ENCODE results near the gene BCDIN3D.
A peak's percentile ranks its signal among the peaks of the same experiment; 100 is the strongest.

The BCDIN3D gene

DNA sequence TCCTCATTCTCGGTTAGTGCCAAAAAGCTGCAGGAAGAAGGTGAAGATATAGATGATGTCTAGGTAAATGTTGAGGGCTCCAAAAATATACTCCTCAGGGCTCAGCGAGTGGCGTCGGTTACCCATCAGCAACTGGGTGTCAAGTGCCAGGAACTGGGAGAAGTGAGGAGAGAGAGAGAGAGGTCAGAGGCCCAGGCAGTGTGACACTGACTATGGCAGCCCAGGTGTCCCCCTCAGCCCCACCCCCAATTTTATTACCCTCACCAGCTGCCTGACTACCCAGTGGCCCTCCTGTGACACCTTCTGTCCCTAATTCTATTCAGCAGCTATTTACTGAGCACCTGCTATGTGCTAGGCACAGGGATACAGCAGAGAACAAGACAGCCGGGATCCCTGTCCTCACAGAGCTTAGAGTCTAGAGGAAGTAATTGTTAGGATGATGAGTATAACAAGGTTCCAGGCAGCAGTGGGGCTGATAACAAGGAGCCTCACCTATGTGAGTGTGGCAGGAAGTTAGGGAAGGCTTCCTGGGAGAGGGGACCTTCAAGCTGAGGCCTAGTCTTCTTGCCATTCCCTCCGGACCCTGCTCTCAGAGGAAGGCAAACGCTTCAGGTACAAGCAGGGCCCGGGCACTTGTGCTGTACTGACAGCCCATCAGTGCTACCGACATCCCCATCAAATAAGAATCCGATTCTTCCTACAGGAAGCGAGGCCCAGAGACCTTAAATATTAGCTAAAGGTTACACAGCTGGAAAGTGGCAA is 27.8 kb upstream of the BCDIN3D start:
- TF ChIP-seq, protein P1, sequence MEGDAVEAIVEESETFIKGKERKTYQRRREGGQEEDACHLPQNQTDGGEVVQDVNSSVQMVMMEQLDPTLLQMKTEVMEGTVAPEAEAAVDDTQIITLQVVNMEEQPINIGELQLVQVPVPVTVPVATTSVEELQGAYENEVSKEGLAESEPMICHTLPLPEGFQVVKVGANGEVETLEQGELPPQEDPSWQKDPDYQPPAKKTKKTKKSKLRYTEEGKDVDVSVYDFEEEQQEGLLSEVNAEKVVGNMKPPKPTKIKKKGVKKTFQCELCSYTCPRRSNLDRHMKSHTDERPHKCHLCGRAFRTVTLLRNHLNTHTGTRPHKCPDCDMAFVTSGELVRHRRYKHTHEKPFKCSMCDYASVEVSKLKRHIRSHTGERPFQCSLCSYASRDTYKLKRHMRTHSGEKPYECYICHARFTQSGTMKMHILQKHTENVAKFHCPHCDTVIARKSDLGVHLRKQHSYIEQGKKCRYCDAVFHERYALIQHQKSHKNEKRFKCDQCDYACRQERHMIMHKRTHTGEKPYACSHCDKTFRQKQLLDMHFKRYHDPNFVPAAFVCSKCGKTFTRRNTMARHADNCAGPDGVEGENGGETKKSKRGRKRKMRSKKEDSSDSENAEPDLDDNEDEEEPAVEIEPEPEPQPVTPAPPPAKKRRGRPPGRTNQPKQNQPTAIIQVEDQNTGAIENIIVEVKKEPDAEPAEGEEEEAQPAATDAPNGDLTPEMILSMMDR (conservative IDR thresholded peaks at IDR 0.05) = no peak
- H3K27ac ChIP-seq = peak overlapping the region; percentile 92

DNA sequence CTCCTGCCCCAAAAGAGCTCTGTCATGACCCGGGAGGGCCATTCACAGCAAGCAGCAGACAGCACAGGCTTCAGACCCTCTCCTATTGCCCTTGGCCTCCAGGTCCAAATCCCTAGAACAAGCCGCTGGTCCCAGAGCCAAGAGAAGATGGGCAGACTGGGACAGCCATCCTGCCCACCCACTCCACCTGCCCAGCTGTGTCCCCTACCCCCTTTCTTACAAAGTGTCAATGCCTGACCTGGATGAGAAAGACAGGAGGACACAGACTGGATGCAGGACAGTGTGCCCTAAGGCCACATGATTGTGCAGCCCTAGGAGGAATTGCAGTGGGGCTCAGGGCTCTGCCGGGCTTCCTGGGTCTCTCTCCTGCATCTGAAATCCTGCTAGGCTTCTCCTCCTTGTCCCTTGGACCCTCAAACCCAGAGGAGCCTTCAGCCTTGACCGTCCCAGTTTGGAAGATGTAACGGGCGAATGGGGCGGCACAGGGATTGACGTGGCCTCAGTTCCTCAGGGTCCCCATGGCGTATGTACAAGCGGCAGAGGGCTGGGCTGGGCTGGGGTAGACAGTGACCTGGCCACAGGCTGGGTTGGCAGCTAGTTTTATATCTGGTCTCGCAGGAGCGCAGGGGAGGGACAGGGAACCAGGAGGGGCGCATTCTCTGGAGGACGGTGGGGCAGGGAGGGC is 27.1 kb upstream of the BCDIN3D start:
- peak overlapping the region; percentile 92 for H3K27ac ChIP-seq
- TF ChIP-seq, protein P1 (conservative IDR thresholded peaks at IDR 0.05) = no peak

DNA sequence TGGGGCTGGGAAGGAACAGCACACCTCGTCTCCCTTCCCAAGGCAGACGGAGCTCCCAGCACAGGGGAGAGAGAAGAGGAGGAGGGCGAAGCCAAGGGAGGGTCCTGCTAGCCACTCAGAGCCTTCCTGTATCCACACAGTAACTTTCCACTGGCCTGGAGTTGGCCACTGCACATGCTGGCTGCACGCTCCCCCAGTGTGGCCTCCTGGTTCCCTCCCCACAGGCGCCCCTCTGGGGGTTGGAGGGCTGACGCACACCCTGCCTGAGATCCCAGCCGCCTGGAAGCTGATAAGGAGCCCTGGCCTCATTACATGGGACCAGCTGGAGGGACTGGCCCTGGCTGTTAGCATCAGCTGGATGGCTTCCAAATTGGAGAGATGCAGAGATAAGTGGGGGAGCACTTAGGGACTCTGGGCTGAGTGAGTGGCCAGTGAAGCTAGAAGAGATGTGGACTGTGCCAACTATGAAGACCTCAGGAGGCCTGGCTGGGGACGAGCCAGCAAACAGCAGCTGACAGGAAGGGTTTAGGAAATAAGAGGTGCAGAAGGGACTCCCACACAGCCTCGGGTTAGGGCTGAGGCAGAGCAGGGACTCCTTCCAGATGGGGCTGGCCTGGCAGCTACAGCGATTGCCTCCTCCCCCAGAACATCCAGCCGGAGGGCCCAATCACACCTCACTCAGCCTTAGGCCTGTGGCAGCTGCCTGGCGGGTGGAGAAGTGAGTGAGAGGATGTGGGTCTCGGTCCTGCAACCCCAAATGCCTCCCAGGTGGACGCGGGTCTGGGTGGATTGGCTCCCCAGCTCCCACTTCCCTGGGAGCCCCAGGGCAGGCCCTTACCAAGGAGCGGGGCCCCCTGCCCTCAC is 26.3 kb upstream of the BCDIN3D start:
- H3K27ac ChIP-seq = peak overlapping the region; percentile 92
- TF ChIP-seq, protein P1 (conservative IDR thresholded peaks at IDR 0.05) = no peak

DNA sequence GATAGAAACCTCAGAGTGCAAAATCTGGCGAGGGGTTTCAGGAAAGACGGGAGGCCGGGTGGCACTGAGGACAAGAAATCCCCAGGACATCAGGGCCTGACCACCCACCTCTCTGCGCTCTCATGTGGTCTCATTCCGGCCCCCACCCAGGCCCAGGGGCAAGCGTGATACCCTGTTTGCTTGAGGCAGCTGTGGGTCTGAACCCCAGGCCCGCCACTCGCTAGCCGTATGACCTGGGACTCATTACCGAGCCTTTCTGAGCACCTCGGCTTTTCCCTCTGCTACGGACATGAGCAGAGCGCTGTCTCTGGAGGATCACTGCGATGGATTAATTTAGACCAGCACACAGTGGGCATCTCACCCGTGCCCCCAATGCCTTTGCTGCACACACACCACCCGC is 25.5 kb upstream of the BCDIN3D start:
- TF ChIP-seq, protein P1 (conservative IDR thresholded peaks at IDR 0.05) = no peak
- H3K27ac ChIP-seq = peak overlapping the region; percentile 92

DNA sequence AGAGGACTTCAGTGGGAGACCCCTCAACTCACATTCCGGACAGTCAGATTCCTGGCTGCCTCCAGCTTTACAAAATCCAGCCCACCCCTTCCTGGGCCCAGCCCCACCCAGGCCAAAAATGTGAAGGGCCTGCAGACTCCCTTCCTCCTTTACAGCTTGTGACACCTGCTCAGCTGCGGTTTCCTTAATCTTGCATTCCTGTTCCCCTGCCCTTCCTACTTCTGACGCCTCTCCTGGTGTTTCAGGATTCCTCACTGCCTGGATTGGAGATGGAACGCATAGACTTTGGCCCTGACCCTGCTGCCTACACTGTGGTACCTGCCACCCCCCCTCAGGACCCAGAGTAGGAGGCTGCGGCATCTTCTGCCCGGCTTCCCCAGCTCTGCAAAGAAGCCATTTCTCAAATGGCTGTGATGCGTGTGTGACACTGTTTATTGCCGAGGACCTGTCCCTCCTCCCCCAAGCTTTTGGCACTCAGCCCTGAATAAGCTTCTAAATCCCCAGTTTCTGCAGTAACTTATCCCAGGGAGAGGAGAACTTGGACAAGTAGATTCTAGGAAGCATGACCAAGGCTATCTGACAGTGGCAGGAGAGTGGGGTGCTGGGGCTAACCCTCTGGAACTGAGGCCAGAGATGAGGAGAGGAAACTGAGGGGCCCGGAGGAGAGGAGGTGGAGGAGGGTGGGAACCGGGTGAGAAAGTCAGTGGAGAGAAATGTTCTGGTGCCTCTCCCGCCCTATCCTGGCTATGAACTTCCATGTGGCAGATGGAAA is 24.9 kb upstream of the BCDIN3D start:
- TF ChIP-seq, protein P1 (conservative IDR thresholded peaks at IDR 0.05) = no peak

DNA sequence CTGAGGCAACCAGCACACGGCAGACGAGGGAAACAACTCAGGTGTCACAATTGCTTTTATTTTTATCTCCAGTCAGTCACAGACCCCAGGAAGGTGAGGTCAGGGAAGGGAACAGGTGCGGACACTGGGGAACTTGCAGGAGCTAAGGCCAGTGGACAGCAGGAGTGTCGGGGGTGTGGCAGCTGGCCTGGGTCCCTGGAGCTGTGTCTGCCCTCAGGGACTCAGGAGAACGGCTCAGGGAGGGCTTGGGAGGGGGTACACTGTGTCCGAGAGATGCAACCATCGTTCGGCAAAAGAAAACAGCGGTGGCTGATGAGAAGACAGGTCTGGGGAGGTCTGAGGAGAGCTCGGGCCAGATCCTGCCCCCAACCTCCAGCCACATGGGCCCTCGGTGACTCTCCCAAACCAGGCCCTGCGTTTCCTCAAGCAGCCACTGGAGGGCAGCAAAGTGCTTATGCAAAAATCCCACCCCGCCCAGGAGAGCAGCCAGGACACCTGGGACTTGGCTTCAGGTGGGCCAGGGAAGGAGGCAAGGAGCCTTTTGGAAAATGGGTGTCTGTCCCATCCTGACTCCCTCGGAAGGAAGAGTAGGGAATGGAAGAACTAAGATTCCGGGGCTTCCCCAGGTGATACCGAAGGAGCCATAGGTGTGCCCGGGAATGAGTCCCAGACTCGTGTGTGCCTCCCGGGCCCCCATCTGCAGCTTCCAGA is 24.1 kb upstream of the BCDIN3D start:
- H3K27ac ChIP-seq = peak overlapping the region; percentile 92
- TF ChIP-seq, protein P1 (conservative IDR thresholded peaks at IDR 0.05) = peak; percentile 98

More for the DNA sequence above, 24.9 kb upstream of the BCDIN3D start:
- peak overlapping the region; percentile 92 for H3K27ac ChIP-seq

Measured in VCaP (cell line).